Right ventricle myocardium inferior (tissue), 1 donor: ENCODE results near the gene IL17B. TPM values are rescaled to one million over a fixed set of nuclear protein-coding genes. Genes with fewer than 3 reads are reported as not detected.

ENCODE experiments used
- ATAC-seq: fragments of 200-7000 bp; cut with Tn5 transposase; one replicate; pipeline ENCODE4 v1.9.1; 2020; ENCODE audit warnings: mild to moderate bottlenecking, moderate library complexity
- DNase-seq: peaks from one replicate; pipeline ENCODE4 v3.0.0; 2021; ENCODE audit errors: missing footprints
- intact Hi-C: fragments of 100-400 bp; cut with DNase I; formaldehyde crosslinking; loops from one replicate; pipeline ENCODE4 v1.11.0; 2022
- total RNA-seq: library from RNA; stranded (reverse); fragmentation: NEBNext Ultra II Directional; extraction: Animal tissue kit (Norgen Biotek cat#: 25700); gene quantifications from one replicate; pipeline ENCODE4 v1.2.1, GENCODE V29; 2021
- donor health status: DM: no; HTN: yes; CAD: no; lungs with severe emphysema.

Gene IL17B
- total RNA-seq, 1 donor from 2014 or later, result not detected

DNA sequence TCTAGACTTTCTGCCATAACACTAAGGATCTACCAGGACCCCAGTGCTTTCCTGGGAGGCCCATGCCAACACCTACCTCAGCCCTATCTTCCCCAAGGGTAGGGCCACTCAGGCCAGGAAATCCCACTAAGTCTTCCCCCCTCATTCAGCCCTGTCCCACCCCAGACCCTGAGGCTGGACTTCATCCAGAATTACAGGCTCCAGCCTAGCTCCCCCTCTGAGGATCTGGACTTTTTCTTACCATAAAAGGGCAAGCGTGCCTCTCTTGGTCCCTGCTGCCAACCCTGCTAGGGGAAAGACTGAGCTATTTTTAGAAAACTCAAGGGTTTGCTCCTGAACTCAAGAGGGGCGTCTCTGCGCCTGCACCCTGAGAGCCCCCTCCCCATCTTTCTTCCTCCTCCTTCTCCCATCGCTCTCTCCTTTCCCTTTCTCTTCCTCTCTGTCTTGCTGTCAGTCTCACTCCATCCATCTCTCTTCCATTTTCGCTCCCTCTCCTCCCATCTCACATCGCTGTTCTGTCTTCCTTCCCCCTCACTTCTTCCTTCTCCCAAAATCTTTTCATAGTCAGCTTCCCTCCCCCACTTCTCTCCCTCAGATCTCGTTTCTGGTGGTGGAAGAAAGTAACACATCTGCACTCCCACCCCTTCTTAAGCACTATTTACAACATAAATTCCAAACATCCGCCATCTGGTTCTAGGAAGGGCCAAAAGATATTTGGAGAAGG is 38.1 kb upstream of the IL17B start:
- intact Hi-C loops, result no loop called here
- no peak for ATAC-seq
- no peak for DNase-seq

DNA sequence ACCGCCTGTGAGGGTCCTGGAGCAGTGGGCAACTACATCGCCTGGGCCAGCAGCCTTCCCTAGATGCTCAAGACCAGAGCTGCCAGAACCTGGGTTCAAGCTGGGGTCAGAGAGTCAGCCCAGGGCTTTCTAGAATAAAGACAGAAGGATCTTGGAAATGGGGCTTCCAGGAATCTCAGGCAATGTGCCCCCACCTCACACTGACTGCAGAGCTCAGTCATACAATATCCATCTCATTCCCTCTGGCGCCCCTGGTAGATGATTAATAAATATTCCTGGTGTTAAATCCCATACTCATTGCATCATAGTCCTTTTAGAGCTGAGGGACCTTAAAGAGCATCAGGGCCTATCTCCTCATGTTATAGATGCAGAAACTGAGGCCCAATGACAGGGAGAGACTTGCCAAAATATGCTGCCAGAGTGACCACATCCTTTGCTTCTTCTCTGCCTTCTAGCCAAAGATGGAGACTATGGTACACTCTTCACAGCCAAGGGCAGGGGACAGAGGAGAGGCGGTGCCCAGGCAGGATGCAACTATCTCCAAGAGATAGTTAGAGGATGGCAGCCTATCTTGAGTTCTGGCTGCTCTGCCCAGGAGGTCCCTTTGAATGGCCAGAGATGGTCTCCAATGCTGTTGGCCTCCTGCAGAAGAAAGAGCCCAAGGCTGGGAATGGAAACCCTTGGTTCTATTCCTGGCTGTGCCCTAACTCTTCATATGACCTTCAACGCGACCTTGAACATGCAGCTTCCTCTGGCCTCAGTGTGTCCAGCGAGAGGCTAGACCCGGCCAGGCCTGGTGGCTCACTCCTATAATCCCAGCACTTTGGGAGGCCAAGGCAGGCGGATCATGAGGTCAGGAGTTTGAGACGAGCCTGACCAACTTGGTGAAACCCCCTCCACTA is 36.2 kb upstream of the IL17B start:
- ATAC-seq, result no peak
- intact Hi-C loops, result no loop called here
- DNase-seq, result no peak

DNA sequence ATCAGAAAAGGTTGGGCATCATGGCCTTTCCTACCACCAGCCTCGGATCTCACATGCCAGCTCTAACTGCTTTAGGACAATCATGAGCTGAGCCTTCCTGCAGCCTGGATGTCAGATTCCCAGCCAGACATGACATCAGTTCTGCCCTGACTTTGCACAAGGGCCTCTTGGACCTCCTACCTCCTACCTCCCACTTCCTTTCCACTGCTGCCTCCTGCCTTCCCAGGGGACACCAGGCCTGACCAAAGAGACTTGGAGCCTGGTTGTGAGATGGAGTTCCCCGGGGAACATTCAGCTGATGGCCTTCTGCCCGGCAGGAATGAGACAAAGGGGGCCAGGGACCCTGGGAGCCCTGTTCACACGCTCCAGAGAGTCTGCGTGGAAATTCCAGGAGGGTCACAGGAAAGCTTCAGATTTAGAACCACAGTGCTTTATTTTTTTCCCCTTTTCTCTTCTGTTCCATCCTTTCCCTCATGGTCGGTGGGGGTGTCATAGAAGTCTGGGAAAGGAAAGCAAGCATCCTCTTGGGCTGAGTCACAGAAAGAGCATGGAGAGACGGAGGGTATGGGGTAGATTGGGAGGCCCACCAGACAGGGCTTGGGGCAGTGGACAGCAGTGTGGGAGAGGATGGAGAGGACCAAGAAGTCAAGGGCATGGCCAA is 35.4 kb upstream of the IL17B start:
- intact Hi-C loops, result no loop called here
- ATAC-seq (peak; percentile 55), DNase-seq (peak; percentile 80)

DNA sequence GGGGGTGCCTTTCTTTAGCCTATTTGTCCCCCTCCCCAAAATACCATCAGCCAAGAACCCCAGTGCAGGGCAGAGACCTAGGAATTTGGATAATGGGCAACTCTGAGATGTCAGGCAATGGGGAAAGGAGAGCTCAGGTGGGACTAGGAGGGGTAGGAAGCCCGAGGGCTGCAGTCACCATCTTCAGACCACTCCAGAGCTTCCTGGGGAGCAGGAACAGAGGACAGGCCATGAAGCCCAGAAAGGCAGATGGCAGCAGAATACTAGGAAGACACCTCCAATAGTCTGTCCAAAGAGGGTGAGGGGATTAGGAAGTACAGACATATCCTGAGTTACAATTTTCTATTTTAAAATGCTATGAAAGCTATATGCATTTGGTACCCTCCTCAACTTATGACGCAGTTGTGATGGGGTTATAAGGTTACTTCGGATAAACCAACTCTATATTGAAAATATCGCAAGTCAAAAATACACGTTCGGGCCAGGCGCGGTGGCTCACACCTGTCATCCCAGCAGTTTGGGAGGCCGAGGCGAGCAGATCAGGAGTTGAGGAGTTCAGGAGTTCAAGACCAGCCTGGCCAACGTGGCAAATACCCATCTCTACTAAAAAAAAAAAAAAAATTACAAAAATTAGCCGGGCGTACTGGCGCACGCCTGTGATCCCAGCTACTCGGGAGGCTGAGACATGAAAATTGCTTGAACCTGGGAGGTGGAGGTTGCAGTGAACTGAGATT is 34.6 kb upstream of the IL17B start:
- intact Hi-C loops, result no loop called here

DNA sequence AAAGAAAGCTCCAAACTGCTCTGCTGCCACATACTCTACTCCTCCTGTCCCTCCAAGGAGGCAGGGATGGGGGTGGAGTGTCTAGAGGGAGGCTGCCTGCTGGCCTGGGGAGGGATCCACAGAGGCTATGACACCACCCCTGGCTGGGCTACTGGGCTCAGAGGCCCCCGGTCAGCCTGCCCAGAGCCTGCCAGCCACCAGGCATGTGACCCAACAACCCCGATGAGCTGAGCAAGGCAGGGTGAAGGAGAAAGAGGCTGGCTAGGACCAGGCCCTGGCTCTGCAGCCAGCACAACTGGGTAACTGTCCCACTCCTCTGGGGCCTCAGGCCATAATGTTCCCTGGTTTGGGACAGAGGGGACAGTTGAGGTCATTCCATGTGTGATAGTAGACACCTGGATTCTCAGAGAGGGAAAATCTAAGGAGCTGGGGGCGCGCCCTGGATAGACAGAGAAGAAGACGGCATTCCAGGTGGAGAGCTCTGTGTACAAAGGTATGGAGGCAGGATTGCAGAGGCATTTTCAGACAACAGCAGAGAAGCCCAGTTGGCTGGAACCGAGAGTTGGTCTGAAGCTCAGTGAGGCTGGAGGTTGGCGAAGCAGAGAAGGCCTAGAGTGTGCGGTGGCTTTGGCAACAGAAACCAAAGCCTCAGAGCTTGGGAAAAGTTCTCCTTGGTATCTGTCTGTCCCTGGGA is 33.8 kb upstream of the IL17B start:
- intact Hi-C loops, result no loop called here
- ATAC-seq, result peak; percentile 25
- DNase-seq, result no peak

More for the DNA sequence above, 34.6 kb upstream of the IL17B start:
- ATAC-seq (no peak), DNase-seq (no peak)

DNA sequence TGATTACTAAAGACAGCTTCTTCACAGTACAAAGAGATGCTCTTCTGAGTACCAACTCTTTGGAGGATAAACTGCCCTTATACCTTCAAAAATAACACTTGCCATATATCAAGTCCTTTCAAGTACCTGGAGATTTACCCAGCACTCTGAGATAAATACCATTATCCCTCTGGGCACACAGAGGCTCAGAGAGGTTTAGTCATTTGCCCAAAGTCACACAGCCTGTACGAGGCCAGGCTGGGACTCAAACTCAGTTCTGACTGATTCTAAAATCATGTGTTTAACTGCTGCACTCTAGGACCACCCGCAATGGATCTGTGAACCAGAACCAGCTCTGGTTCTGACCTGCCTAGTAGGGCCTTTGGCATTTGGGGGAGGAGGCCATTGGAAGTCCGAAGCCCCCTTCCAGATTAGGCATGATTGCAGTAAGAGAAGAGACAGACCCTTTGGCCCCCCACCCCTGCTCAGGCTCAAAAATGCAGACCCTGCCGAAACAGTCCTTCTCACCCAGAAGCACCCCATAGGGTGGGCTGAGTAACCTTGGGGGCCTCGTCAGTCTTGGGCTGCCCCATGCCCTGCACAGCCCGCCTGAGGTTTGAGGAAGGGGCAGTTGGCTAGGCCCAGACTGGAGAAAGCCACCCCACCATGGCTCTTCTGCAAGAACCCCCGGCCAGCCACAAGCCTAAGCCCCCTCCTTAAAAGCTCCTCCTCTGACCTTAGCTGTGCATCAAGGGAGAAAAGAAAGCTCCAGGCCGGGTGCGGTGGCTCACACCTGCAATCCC is 32.8 kb upstream of the IL17B start:
- ATAC-seq (no peak), DNase-seq (no peak)
- intact Hi-C loops, result no loop called here

DNA sequence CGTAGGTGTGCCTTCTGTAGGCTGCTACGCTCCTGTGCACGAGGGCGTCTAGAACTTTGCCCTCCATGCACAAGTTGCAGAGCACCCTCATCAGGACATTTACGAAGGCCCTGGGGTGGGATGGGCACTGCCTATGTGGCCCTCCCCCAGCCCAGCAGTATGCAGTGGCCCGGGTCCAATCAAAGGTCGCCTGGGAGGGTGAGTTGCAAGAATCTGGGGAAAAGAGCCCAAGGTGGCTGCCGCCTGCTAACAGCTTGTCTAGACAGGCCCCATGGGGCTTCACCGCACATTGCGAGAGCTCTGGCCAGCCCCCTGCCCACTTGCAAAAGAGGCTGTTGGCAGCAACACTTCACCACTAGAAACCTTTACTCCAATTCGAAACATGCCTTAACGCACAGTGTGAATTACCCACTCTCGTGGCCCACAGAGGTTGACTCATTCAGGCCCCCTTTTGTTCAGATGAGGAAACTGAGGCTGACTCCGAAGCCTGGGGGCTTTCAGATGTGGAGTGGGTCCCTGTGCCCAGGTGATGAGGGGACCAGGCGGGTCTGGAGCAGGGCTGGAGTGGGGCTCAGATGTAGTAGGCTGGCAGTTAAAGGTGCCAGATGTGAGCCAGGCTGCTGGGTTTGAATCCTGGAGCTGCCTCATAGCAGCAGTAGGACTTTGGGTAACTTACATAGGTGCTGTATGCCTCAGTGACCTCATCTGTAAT is 31.8 kb upstream of the IL17B start:
- DNase-seq, result no peak
- intact Hi-C loops, result no loop called here
- ATAC-seq, result no peak

DNA sequence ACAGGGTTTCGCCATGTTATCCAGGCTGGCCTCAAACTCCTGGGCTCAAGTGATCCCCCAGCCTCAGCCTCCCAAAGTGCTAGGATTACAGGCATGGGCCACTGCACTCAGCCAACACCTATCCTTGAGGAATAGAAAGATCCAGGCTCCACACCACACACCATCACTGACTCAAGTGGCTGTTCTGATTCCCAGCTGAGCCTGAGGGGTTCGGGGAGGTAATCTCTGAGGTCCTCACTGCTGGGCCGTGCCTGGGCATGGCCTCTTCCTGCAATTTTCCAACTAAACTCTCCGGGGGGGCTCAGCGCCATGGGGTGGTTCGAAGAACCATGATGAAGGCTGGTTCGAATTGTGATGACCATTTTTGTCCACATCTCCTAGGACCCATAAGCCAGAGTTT is 31.0 kb upstream of the IL17B start:
- intact Hi-C loops, result no loop called here
- ATAC-seq, result no peak
- DNase-seq, result no peak

DNA sequence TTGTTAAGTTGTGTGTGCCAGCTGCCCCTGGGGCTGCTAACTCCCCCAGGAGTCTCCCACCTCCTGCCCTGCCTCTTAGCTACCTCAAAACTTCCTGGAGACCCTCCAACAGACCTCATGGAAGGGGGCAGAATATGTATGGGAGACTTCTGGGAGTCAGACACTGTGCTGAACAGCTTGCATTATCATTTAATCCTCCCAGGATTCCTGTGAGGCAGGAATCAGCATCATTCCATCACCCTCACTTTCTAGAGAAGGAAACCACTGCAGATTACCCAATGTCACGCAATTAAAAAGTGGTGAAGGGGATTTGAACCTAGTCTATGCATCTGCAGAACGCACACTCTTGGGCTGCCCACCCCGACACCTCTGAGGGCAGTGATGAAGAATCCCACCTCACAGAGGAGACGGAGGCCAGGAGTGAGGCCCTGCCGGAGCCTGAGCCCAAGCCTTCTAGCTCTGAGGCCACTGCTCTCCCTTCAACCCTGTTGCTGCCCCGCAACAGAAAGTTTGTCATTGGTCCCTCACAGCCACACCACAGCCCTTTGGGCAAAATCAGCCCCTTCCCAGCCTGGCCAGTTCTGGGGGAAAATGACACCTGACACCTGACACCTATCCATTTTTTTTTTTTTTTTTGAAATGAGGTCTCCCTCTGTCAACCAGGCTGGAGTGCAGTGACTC is 30.3 kb upstream of the IL17B start:
- no peak for ATAC-seq
- intact Hi-C loops, result no loop called here
- DNase-seq, result no peak

DNA sequence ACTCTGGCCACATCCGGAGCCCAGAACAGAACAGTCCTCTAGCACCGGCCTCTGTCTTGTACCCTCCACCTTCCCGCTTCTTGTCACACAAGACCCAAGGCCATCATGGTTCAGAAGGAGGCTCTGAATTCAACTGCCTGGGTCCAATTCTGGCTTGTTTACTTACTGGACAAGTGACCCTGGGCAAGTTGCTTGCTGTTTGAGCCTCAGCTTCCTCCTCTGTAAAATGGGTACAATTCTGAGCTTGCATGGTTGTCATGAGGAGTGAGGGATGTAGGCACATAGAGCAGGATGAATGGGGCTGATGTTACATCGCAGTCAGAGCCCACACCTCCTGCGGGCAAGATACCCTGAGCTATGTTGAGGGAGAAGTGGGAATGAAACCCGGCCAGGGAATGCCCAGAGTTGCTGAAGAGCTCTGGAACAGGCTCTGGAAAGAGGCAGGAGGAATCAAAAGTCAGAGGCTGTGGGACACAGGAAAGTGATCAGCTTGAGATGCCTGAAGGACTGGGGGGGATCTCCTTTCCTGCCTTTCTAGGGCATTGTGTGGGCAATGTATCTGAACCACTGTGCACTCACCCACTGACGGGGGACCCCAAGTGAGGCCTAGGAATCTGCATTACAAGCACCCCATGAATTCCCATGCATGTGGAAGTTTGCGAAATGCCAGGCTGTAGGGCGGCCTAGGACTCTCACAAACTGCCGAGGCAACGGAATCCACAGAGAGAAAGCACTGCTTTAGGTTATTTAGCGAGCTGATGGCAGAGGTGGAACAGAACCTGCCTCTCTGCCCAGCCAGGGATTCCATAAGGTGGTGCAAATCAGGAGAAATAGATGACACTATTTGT is 29.4 kb upstream of the IL17B start:
- DNase-seq, result no peak
- intact Hi-C loops, result no loop called here
- ATAC-seq, result no peak

DNA sequence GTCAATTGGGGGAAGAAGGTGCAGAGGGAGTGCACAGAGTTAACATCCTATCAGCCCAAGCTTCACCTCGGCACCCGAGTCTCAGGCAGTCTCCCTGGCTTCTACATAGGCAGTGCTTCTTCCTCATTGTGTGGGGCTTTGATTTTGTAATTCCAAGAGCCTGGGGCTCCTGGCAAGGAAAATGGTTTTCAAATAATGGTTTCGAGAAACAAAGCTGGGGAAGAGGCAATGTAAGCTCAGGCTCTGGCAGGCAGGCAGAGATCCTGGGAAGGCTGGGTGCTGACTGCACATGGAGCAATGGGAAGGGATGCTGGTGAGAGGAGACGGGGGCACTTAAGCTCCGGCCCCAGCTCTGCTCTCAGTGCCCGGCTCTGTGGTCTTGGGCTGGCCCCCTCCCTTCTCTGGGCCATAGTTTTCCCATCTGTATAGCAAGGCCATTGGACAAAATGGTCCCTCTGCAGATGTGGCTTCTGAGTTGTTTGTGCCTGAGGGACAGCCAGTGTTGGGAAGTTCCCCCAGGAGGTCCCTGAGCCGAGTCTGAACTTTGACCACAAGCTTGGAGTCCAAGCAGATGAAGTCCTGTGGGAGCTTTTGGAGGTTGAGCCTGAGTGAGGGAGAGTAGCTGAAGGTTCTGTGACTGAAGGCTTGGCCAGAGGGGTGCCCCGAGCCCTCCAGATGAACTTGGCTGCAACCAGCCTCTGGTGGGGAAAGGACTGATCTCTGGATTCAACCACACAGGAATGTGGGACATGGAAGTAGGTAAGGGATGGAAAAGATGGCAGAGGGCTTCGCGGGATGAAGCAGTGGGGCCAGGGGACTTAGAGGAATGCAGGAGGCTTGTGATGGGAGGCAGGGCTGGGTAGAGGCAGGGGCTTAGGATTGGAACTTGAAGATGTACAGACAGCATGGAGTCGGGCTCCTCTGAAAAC is 28.5 kb upstream of the IL17B start:
- intact Hi-C loops, result no loop called here
- ATAC-seq (peak; percentile 14), DNase-seq (no peak)

DNA sequence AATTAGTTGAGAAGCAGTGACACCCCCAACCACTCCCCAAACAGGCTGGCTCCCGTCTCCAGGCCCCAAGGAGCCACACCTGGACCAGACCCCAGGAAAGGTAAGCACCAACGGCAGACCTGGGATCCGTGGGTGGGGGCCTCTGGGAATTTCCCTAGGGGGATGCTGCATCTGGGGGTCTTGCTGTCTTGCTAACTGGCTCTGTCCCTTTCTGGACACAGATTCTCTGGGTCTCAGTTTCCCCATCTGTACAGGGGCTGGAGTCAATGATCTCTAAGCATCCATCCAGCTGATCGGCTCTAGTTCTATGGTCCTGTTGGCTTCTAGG is 27.9 kb upstream of the IL17B start:
- intact Hi-C loops, result no loop called here
- DNase-seq (no peak), ATAC-seq (no peak)

DNA sequence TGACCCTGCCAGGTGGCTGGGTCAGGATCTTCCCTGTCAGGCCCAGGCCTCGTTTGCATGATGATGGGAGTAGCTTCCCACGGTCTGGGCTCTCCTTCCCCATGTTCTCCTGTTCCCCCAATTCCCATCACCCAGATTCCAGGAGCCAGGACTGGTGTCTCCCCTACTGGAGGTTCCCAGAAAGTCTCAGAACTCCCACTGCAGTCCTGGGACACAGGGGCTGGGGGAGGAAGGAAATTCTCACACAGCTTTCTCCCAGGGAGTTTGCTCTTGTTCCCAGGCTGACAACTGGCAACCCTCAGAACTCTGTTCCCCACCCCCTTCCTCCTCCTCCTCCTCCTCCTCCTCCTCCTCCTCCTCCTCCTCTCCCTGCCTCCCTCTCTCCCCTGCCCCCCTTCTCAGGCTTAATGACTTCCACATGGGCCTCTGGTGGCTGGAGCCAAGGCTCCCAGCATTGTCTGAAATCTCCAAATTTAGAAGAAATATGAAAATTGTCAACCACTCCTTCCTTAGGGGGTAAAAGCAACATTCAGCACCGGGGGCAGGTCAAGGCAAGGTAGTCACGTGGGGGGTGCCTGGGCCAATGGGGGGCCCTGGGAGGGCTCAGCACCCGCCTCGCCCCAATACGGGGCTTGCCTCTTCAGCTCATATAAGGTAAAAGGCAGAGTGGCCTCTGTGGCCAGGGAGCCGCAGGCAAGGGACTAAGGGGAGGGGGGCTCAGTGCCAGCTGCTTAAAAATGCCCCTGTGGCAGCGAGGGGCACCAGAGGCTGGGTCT is 27.3 kb upstream of the IL17B start:
- intact Hi-C loops, result no loop called here
- peak; percentile 83 for ATAC-seq
- DNase-seq, result peak; percentile 81

DNA sequence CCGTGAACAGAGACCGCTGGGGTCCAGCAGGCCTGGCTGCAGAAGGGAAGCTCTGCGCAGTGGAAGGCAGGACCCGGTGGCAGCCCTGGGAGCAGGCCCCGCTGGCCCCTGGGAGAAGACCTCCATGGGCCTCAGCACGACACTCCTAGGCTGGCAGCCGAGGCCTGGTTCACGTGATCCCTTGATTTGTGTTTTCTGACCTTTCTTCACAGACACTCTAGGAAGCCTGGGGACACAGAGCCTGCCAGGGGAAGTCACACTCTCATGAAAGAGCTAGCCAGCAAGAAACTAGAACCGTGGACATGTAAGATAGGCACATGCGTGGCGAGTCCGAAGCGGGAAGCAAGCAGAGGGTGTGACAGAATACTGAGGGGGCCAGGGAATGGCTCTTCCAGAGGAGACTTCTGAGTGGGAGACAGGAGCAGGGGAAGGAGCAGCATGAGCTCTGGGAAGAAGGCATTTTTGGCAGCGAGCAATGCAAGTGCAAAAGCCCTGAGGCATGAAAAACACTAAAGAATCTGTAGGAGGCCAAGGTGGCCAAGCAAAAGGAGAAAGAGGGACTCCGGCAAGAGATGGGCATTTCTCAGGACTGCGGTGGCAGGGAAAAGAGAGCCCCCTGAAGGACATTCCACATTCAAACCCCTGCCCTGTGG is 26.6 kb upstream of the IL17B start:
- DNase-seq (no peak), ATAC-seq (no peak)
- intact Hi-C loops, result no loop called here
